ENCODE results near the gene WNT4. TPM values are rescaled to one million over a fixed set of nuclear protein-coding genes. Genes with fewer than 3 reads are reported as not detected.

WNT4 gene
- total and polyA plus RNA-seq, 2 donors (not counting 1 experiment from before 2014, with no cell fraction given) = not detected

- ChIA-PET CTCF (interaction anchor here (2.2 kb wide), 1 partner anchor 9 kb away, joined by 8 read pairs; no protein-coding TSS in a partner anchor), POLR2A (no interaction called here)
- no peak overlapping the region for H3K4me2 ChIP-seq (replicated peaks; ENCODE audit: low read depth, low read length, poor library complexity, severe bottlenecking)
- H3K27me3 Mint-ChIP-seq = no peaks in the 10 kb centered on the region
- no peak overlapping the region for H3K4me3 Mint-ChIP-seq
- peaks cover 0 to 50% of the 10 kb centered on the region in 2 experiments for H3K36me3 ChIP-seq (replicated peaks in 1 of 2; ENCODE audit: control extremely low read depth in 1 of 2, control insufficient read depth in 1 of 2, extremely low read depth in 1 of 2, insufficient read depth in 2 of 2, low read length in 1 of 2)
- H3K4me1 ChIP-seq (ENCODE audit: control insufficient read depth in 2 of 2, insufficient read depth in 2 of 2, low read length in 2 of 2) = peaks cover 43 to 54% of the 10 kb centered on the region in 2 donors
- 92% methylated on average over 15 of the region's 18 CpGs for WGBS (ENCODE audit: insufficient coverage)
- peaks cover 57% of the 10 kb centered on the region for H3K4me1 Mint-ChIP-seq
- ATAC-seq (ENCODE audit: low read depth) (no peak), DNase-seq (no peak)
- no peak overlapping the region for H3K9ac ChIP-seq (ENCODE audit: low read length)
- no peaks in the 10 kb centered on the region for H3K9me3 ChIP-seq (ENCODE audit: control extremely low read depth in 1 of 3, control insufficient read depth in 2 of 3, insufficient read depth in 1 of 3, low read length in 2 of 3)
- peak overlapping the region in 1 of 2 donors; percentile 47 for H3K27ac ChIP-seq (ENCODE audit: low read length in 2 of 2)
- no peaks in the 10 kb centered on the region for H3K27me3 ChIP-seq (replicated peaks in 1 of 4; ENCODE audit: control extremely low read depth in 1 of 4, control insufficient read depth in 3 of 4, insufficient read depth in 4 of 4, low read length in 3 of 4)
- H3K27ac Mint-ChIP-seq = peak overlapping the region; percentile 53
- intact Hi-C loops (cut with micrococcal nuclease) = no loop called here
- H3K79me2 ChIP-seq (ENCODE audit: control insufficient read depth, insufficient read depth, low read length) = peaks cover 32% of the 10 kb centered on the region
- peaks cover 89% of the 10 kb centered on the region for H4K20me1 ChIP-seq (ENCODE audit: control insufficient read depth, insufficient read depth, low read length, poor library complexity, severe bottlenecking)
- H3K9me3 Mint-ChIP-seq (ENCODE audit: insufficient read depth) = no peaks in the 10 kb centered on the region
- no peak for TF ChIP-seq EZH2 (IDR thresholded peaks at IDR 0.05; ENCODE audit: borderline replicate concordance, insufficient read depth, low read depth, low read length, poor library complexity, severe bottlenecking)
- H3K4me3 ChIP-seq (ENCODE audit: control extremely low read depth in 1 of 5, extremely low read depth in 1 of 5, insufficient read depth in 1 of 5, low read depth in 2 of 5, low read length in 4 of 5) = no peak overlapping the region
- no peak overlapping the region for H2AFZ ChIP-seq (ENCODE audit: insufficient read depth, low read depth, low read length, poor library complexity, severe bottlenecking)
Measured at GRCh38 chr1:22114083-22115012, 28.5 kb downstream of the WNT4 start.

- POLR2A ChIA-PET = no interaction called here
- peaks cover 25 to 36% of the 10 kb centered on the region in 2 donors for H3K4me1 ChIP-seq (ENCODE audit: control insufficient read depth in 2 of 2, insufficient read depth in 2 of 2, low read length in 2 of 2)
- TF ChIP-seq CTCF (IDR thresholded peaks at IDR 0.05) (no peak), EZH2 (IDR thresholded peaks at IDR 0.05; ENCODE audit: borderline replicate concordance, insufficient read depth, low read depth, low read length, poor library complexity, severe bottlenecking) (no peak)
- Mint-ChIP-seq H3K27me3 (no peaks in the 10 kb centered on the region), H3K4me3 (no peak overlapping the region), H3K4me1 (peaks cover 42% of the 10 kb centered on the region), H3K9me3 (ENCODE audit: insufficient read depth) (no peaks in the 10 kb centered on the region), H3K27ac (no peak overlapping the region)
- no peak overlapping the region for H3K4me3 ChIP-seq (ENCODE audit: control extremely low read depth in 1 of 5, extremely low read depth in 1 of 5, insufficient read depth in 1 of 5, low read depth in 2 of 5, low read length in 4 of 5)
- H4K20me1 ChIP-seq (ENCODE audit: control insufficient read depth, insufficient read depth, low read length, poor library complexity, severe bottlenecking) = peaks cover 92% of the 10 kb centered on the region
- H3K36me3 ChIP-seq (replicated peaks in 1 of 2; ENCODE audit: control extremely low read depth in 1 of 2, control insufficient read depth in 1 of 2, extremely low read depth in 1 of 2, insufficient read depth in 2 of 2, low read length in 1 of 2) = peaks cover 0 to 58% of the 10 kb centered on the region in 2 experiments
- CTCF ChIA-PET = no interaction called here
- H3K27me3 ChIP-seq (replicated peaks in 1 of 4; ENCODE audit: control extremely low read depth in 1 of 4, control insufficient read depth in 3 of 4, insufficient read depth in 4 of 4, low read length in 3 of 4) = no peaks in the 10 kb centered on the region
- 93% methylated on average over 2 of the region's 3 CpGs for WGBS (ENCODE audit: insufficient coverage)
- intact Hi-C loops (cut with micrococcal nuclease) = no loop called here
- no peak overlapping the region for H3K4me2 ChIP-seq (replicated peaks; ENCODE audit: low read depth, low read length, poor library complexity, severe bottlenecking)
- ATAC-seq (ENCODE audit: low read depth) (no peak), DNase-seq (no peak)
- H3K9ac ChIP-seq (ENCODE audit: low read length) = no peak overlapping the region
- H3K9me3 ChIP-seq (ENCODE audit: control extremely low read depth in 1 of 3, control insufficient read depth in 2 of 3, insufficient read depth in 1 of 3, low read length in 2 of 3) = no peaks in the 10 kb centered on the region
- no peak overlapping the region for H3K27ac ChIP-seq (ENCODE audit: low read length in 2 of 2)
- peaks cover 50% of the 10 kb centered on the region for H3K79me2 ChIP-seq (ENCODE audit: control insufficient read depth, insufficient read depth, low read length)
- H2AFZ ChIP-seq (ENCODE audit: insufficient read depth, low read depth, low read length, poor library complexity, severe bottlenecking) = no peak overlapping the region
Measured at GRCh38 chr1:22112554-22112953, 30.3 kb downstream of the WNT4 start.
